ENCODE measurements around the gene GRHL1. TPM values are rescaled to one million over a fixed set of nuclear protein-coding genes. Genes with fewer than 3 reads are reported as not detected.

GRHL1 gene
- total and polyA plus RNA-seq, 2 of the 8 experiments (the other 6 are each of a cell fraction or from before 2014, with no cell fraction given): 1.3 to 3.6 TPM

- H3K27ac ChIP-seq (ENCODE audit: low read depth, low read length): no peak overlapping the region
- H2BK15ac ChIP-seq (ENCODE audit: low read length): no peak overlapping the region
- no peaks in the 10 kb centered on the region for H3K4me1 ChIP-seq (replicated peaks in 1 of 4; ENCODE audit: control insufficient read depth in 3 of 4, insufficient read depth in 4 of 4, low read length in 3 of 4)
- H2BK120ac ChIP-seq (replicated peaks; ENCODE audit: low read depth, low read length): no peak overlapping the region
- peaks cover 0 to 2% of the 10 kb centered on the region in 2 experiments for H4K20me1 ChIP-seq (replicated peaks in 1 of 2; ENCODE audit: control insufficient read depth in 1 of 2, insufficient read depth in 2 of 2, low read length in 2 of 2)
- no peak for DNase-seq (ENCODE audit: low read depth in 1 of 2, low spot score in 2 of 2)
- no peak overlapping the region for H3K4me3 ChIP-seq (ENCODE audit: extremely low read depth in 1 of 4, insufficient read depth in 2 of 4, low read depth in 3 of 4, low read length in 4 of 4)
- H3K23ac ChIP-seq (ENCODE audit: insufficient read length): no peak overlapping the region
- no peak overlapping the region for H2BK20ac ChIP-seq (ENCODE audit: low read length)
- H3K4ac ChIP-seq (replicated peaks; ENCODE audit: insufficient read length, low read depth, low read length): no peak overlapping the region
- no peaks in the 10 kb centered on the region for H3K36me3 ChIP-seq (ENCODE audit: control insufficient read depth in 2 of 4, insufficient read depth in 4 of 4, low read length in 3 of 4)
- no peak overlapping the region for H3K9ac ChIP-seq (replicated peaks in 1 of 4; ENCODE audit: extremely low read depth in 1 of 4, low read depth in 3 of 4, low read length in 3 of 4)
- no peak overlapping the region for H2BK5ac ChIP-seq (ENCODE audit: low read depth, low read length)
- no peak for TF ChIP-seq KDM5A (IDR thresholded peaks at IDR 0.05; ENCODE audit: low read length)
- no peak for TF ChIP-seq E2F6 (IDR thresholded peaks at IDR 0.05)
- TF ChIP-seq ZNF274 (IDR thresholded peaks at IDR 0.05; ENCODE audit: borderline replicate concordance, extremely low read depth, low read length): no peak
- TF ChIP-seq SP4 (IDR thresholded peaks at IDR 0.05; ENCODE audit: low read length): no peak
- no peak for TF ChIP-seq SAP30 (IDR thresholded peaks at IDR 0.05; ENCODE audit: insufficient read depth, insufficient replicate concordance, low read length)
- TF ChIP-seq MAX (IDR thresholded peaks at IDR 0.05): no peak
- TF ChIP-seq TCF12 (IDR thresholded peaks at IDR 0.05; ENCODE audit: low read depth, low read length): no peak
- no peak for TF ChIP-seq SP1 (IDR thresholded peaks at IDR 0.05; ENCODE audit: low read depth, low read length)
- TF ChIP-seq BRCA1 (IDR thresholded peaks at IDR 0.05; ENCODE audit: low read depth, low read length): no peak
- no peak for TF ChIP-seq SP2 (IDR thresholded peaks at IDR 0.05; ENCODE audit: low read length)
- TF ChIP-seq TEAD4 (IDR thresholded peaks at IDR 0.05; ENCODE audit: low read depth, low read length): no peak
- H2AFZ ChIP-seq (ENCODE audit: low read length): no peak overlapping the region
- H4K5ac ChIP-seq (ENCODE audit: insufficient read length, low read depth, low read length): no peak overlapping the region
- no peak overlapping the region for H3K14ac ChIP-seq (ENCODE audit: insufficient read length)
- H4K91ac ChIP-seq (replicated peaks; ENCODE audit: insufficient read length, low read length): no peak overlapping the region
- H3K23me2 ChIP-seq (ENCODE audit: low read depth, low read length): no peaks in the 10 kb centered on the region; the same call in 1 of the 2 replicates
- H3K56ac ChIP-seq (replicated peaks; ENCODE audit: insufficient read length, low read depth, low read length): no peak overlapping the region
- no peak overlapping the region for H4K8ac ChIP-seq (ENCODE audit: extremely low read depth, insufficient read depth, low read length)
- H2BK12ac ChIP-seq (ENCODE audit: low read depth, low read length): no peak overlapping the region
- ChIA-PET CTCF (ENCODE audit: partially characterized antibody) (interaction anchor here (0.8 to 4.5 kb wide), 9 partner anchors 11 to 213 kb away, joined by 3 to 23 read pairs (median 3); no protein-coding TSS in a partner anchor), POLR2A (ENCODE audit: partially characterized antibody) (interaction anchor here (1.2 kb wide), 1 partner anchor 40 kb away, joined by 3 read pairs; no protein-coding TSS in a partner anchor)
- peaks cover 0 to 2% of the 10 kb centered on the region in 2 experiments; a peak in 1 of 4 replicates for H3K9me3 ChIP-seq (ENCODE audit: insufficient read depth in 2 of 2, low read depth in 1 of 2, low read length in 1 of 2)
- no peak overlapping the region for H2AK5ac ChIP-seq (ENCODE audit: low read depth, low read length)
- H3K27me3 ChIP-seq (replicated peaks in 1 of 4; ENCODE audit: control insufficient read depth in 3 of 4, extremely low read depth in 1 of 4, insufficient read depth in 3 of 4, low read length in 3 of 4): no peaks in the 10 kb centered on the region
- no peaks in the 10 kb centered on the region for H3K79me1 ChIP-seq (ENCODE audit: low read depth, low read length)
- H3K79me2 ChIP-seq (ENCODE audit: control insufficient read depth in 1 of 2, insufficient read depth in 2 of 2, low read length in 2 of 2): no peaks in the 10 kb centered on the region
- no peak for FAIRE-seq
- WGBS, 2 experiments (ENCODE audit: extremely low coverage in 1 of 2, insufficient coverage in 1 of 2, insufficient read length in 1 of 2, insufficient replicate concordance in 2 of 2, low coverage in 1 of 2, low lambda C conversion rate in 2 of 2, missing lambda C conversion rate in 1 of 2): 81% methylated on average over 9 of the region's 9 CpGs; no CpG with 5 or more reads in 1 of the 2 experiments
- no peak overlapping the region for H3K18ac ChIP-seq (ENCODE audit: extremely low read depth, low read length)
- no peak overlapping the region for H3K4me2 ChIP-seq (ENCODE audit: insufficient read depth in 1 of 2, low read depth in 2 of 2, low read length in 2 of 2)
These were observed 57.3 kb downstream of the GRHL1 start for GRCh38 chr2:10008809-10009176.

Data from H1 (cell line).